Retinal pigment epithelial cell (primary cell): Measurements from ENCODE around the gene ASAP2.

Experiments used
- DNase-seq: peaks from one replicate; pipeline ENCODE4 v3.0.0-alpha.2; 2010; ENCODE audit warnings: low read depth
- H3K4me3 ChIP-seq: 2 replicates; pipeline ENCODE4 v1.5.1; 2011; ENCODE audit warnings: mild to moderate bottlenecking, low read length, control low read depth, moderate library complexity
- CTCF ChIP-seq: conservative IDR thresholded peaks from 2 replicates; pipeline ENCODE4 v1.5.1; 2011; ENCODE audit warnings: low read depth, low read length, control low read depth, inconsistent platforms

The ASAP2 gene

DNA sequence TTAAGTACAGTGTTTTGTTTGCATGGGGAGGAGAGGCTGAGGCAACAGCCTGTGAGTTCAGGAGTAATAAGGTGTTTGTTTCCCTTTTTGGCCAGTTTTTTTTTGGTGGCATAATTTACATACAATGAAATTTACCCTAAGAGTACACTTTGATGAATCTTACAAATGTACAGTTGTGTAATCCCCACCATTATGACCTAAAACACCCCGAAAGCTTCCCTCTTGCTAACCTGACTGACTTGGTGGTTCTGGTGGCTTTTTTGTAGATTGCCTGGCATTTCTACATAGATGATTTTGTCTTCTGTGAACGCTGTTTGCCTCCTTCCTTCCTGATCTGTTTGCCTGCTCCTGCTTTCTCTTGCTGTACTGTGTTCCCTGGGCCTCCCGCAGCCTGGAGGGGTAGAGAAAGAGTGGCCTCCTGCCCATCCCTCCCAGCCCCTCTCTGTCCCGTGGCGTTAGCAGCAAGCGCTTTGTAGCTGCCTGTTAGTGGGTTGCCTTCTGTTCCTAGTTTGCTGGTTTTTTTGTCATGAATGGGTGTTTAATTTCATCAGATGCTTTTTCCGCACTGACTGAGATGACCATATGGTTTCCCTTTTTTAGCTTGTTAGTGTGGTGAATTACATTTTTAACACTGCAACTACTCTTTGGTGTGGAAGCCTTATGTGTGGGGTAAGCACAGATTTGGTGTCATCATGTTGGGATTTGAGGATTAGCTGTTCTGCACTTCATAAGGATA, 32.1 kb downstream of the ASAP2 start:
- TF ChIP-seq CTCF: no peak
- H3K4me3 ChIP-seq: no peak overlapping the region
- DNase-seq: no peak

DNA sequence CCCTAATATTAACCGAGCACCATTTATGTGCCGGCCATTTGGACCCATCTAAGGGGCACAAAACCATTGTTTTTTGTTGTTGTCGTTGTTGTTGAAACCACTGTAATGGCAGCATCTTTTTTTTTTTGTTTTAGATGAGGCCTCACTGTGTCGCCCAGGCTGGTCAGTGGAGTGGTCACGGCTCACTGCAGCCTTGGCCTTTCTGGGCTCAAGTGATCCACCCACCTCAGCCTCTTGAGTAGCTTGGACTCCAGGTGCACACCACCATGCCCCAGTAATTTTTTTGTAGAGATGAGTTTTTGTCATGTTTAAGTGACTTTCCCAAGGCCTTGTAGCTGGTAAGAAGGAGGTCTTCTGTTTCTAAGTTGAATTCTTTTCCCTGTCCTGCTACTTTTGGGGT, 33.0 kb downstream of the ASAP2 start:
- DNase-seq: no peak
- no peak for TF ChIP-seq CTCF
- no peak overlapping the region for H3K4me3 ChIP-seq

DNA sequence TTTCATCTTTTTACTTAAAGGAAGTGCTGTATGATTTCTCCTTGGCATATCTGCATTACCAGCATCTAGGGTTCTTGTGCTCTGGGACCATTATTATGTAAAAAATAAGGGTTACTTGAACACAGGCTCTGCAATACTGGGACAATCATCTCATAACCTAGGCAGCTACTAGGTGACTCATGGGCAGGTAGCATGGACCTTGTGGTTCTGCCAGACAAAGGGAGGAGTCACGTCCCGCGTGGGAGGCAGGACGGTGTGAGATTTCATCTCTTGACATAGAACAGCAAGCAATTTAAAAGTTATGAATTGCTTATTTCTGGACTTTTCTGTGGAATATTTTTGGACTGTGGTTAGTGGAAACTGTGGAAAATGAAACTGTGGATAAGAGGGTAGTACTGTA, 34.1 kb downstream of the ASAP2 start:
- DNase-seq: no peak
- TF ChIP-seq CTCF: no peak
- H3K4me3 ChIP-seq: no peak overlapping the region

DNA sequence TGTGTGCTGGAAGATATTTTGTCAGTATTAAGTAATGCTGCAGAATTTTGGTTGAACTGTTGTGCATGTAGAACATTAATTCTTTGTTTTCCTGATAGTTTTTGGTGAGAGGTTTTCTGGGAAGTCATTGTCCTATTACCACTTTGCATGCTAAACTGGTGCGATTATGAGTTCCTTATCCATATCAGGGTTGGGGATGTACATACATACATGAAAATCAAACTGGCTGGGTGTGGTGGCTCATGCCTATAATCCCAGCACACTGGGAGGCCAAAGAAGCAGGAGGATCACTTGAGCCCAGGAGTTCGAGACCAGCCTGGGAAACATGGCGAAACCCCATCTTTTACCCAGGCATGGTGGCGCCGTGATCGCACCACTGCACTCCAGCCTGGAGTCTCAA, 34.6 kb downstream of the ASAP2 start:
- no peak for TF ChIP-seq CTCF
- no peak overlapping the region for H3K4me3 ChIP-seq
- no peak for DNase-seq

DNA sequence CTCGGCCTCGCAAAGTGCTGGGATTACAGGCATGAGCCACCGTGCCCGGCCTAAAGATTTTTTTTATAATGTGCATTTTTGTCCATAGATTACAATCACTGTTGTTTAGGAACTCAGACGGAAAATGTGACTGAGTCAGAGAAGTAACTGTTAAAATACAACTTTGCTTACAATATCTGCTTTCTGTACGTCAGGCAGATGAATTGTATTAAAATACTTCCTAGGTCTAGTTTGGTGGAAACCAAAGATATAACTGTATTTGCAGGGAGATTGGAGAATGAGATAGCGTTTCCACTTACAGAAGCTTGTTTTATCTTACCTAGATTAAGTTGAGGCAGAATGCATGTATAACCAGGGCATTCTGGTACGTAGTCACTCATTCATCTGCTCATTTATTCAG, 36.7 kb downstream of the ASAP2 start:
- no peak overlapping the region for H3K4me3 ChIP-seq
- DNase-seq: no peak
- TF ChIP-seq CTCF: no peak

DNA sequence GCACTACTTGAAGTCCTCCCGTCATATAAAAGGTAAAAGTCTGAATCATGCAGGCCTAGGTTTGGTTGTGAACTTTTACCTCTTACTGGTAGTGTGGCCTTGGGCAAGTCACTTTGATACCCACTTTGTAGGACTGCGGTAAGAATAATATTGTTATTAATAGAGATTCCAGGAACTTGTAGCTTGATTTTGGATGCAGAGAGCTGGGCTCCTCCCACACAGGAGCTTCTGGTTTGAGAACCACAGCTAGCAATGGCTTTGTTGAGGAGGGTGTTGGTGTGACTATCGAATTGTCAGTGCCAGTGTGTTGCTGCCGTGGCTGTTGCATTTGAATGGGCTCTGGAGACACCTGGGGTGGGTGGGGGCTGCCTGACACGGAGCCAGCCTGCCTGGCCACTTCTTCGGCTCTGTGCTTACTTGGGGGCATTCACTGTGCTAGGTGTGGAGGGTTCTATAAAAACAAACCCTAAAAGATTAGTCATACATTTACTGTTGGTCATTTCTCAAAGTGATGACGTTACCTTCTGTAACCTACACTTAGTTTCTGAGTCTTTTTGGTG, 38.5 kb downstream of the ASAP2 start:
- no peak for DNase-seq
- TF ChIP-seq CTCF: no peak
- H3K4me3 ChIP-seq: no peak overlapping the region

DNA sequence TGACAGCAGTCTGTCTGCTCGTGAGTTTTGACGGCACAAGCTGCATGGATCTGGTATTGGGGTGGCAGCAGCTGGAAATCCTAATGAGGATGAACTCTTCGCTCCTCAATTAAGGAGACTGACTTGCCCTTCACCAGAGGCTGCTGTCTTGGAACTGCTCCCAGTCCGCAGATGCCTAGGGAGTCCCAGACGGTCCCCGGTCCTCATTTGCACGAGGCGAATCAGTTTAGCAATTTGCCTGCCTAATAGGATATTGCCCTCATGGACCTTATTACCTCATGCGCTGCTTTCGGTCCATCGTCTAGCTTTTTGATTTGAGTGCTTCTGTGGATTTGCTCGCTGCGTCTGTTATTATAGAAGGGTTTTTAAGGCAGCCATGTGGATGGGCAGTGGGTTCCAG, 40.6 kb downstream of the ASAP2 start:
- TF ChIP-seq CTCF: no peak

More for the DNA sequence above, 40.6 kb downstream of the ASAP2 start:
- no peak for DNase-seq
- H3K4me3 ChIP-seq: no peak overlapping the region
